H1 (cell line): ENCODE results near the gene GSTCD. TPM values are rescaled to one million over a fixed set of nuclear protein-coding genes. Genes with fewer than 3 reads are reported as not detected.

ENCODE experiments used
- CTCF ChIA-PET: fragments of 300-600 bp; sonication (Branson Sonifier 250); formaldehyde crosslinking; loops from one replicate; lab custom pipeline; 2021; ENCODE audit not compliant: partially characterized antibody; lab: Charles Lee
- POLR2A ChIA-PET: fragments of 300-600 bp; sonication (Branson Sonifier 250); formaldehyde crosslinking; loops from one replicate; lab custom pipeline; 2021; ENCODE audit warnings: inconsistent platforms; ENCODE audit not compliant: partially characterized antibody; lab: Charles Lee
- DNase-seq, 2 experiments: peaks; one replicate each; pipeline versions ENCODE4 v3.0.0 to v3.0.0-alpha.2; 2010 to 2022; ENCODE audit warnings: low spot score in 2 of 2, low read depth in 1 of 2, mixed read lengths in 1 of 2
- FAIRE-seq: peaks from 2 replicates; lab custom pipeline; 2011; peaks lifted over from hg19 to GRCh38; lab: Jason Lieb, UNC
- H2AFZ ChIP-seq: 2 replicates; pipeline ENCODE4 v1.8.1; 2012; ENCODE audit warnings: low read length, inconsistent platforms
- H2AK5ac ChIP-seq: 2 replicates; pipeline ENCODE4 v1.6.1; 2013; ENCODE audit warnings: low read depth, low read length
- H2BK120ac ChIP-seq: replicated peaks from 2 replicates; pipeline ENCODE3; 2013; ENCODE audit warnings: low read depth, low read length, inconsistent platforms
- H2BK12ac ChIP-seq: 2 replicates; pipeline ENCODE4 v1.6.1; 2013; ENCODE audit warnings: low read depth, low read length
- H2BK15ac ChIP-seq: 2 replicates; pipeline ENCODE4 v1.6.1; 2013; ENCODE audit warnings: low read length
- H2BK20ac ChIP-seq: 2 replicates; pipeline ENCODE4 v1.6.1; 2013; ENCODE audit warnings: low read length
- H2BK5ac ChIP-seq: 2 replicates; pipeline ENCODE4 v1.6.1; 2013; ENCODE audit warnings: low read depth, low read length
- H3K14ac ChIP-seq: 2 replicates; pipeline ENCODE4 v1.6.1; 2013; ENCODE audit warnings: inconsistent platforms; ENCODE audit not compliant: insufficient read length
- H3K18ac ChIP-seq: 2 replicates; pipeline ENCODE4 v1.6.1; 2013; ENCODE audit warnings: low read length; ENCODE audit errors: extremely low read depth
- H3K23ac ChIP-seq: 2 replicates; pipeline ENCODE4 v1.6.1; 2013; ENCODE audit warnings: inconsistent platforms; ENCODE audit not compliant: insufficient read length
- H3K23me2 ChIP-seq: 2 replicates; pipeline ENCODE4 v1.6.1; 2013; ENCODE audit warnings: low read depth, low read length
- H3K27ac ChIP-seq: 2 replicates; pipeline ENCODE4 v1.6.1; 2011; ENCODE audit warnings: low read depth, low read length, inconsistent platforms
- H3K27me3 ChIP-seq, 4 experiments: replicated peaks in 1 of 4; 1 replicate in 1 of 4; 2 replicates in 3 of 4; pipeline versions ENCODE4 v1.6.1 to v1.8.1; 2011 to 2013; ENCODE audit warnings: low read length in 3 of 4, mild to moderate bottlenecking in 3 of 4, inconsistent platforms in 2 of 4, mixed read lengths in 2 of 4, moderate library complexity in 1 of 4; ENCODE audit not compliant: control insufficient read depth in 3 of 4, insufficient read depth in 3 of 4; ENCODE audit errors: extremely low read depth in 1 of 4
- H3K36me3 ChIP-seq, 4 experiments: 2 replicates each; pipeline versions ENCODE4 v1.6.1 to v1.8.1; 2011 to 2013; ENCODE audit warnings: mild to moderate bottlenecking in 4 of 4, low read length in 3 of 4, moderate library complexity in 2 of 4, control low read depth in 1 of 4, inconsistent platforms in 1 of 4; ENCODE audit not compliant: insufficient read depth in 4 of 4, control insufficient read depth in 2 of 4
- H3K4ac ChIP-seq: replicated peaks from 2 replicates; pipeline ENCODE3; 2013; ENCODE audit warnings: low read length, low read depth, mixed read lengths, inconsistent platforms; ENCODE audit not compliant: insufficient read length
- H3K4me1 ChIP-seq, 4 experiments: replicated peaks in 1 of 4; 1 replicate in 1 of 4; 2 replicates in 3 of 4; pipeline versions ENCODE4 v1.6.1 to v1.8.1; 2011 to 2013; ENCODE audit warnings: low read length in 3 of 4, inconsistent platforms in 2 of 4, mixed read lengths in 1 of 4; ENCODE audit not compliant: insufficient read depth in 4 of 4, control insufficient read depth in 3 of 4
- H3K4me2 ChIP-seq, 2 experiments: 2 replicates each; pipeline versions ENCODE4 v1.6.1 to v1.8.1; 2011 to 2013; ENCODE audit warnings: low read depth in 2 of 2, low read length in 2 of 2, control low read depth in 1 of 2, inconsistent platforms in 1 of 2, mild to moderate bottlenecking in 1 of 2; ENCODE audit not compliant: insufficient read depth in 1 of 2
- H3K4me3 ChIP-seq, 4 experiments: fragments of 200-600, 300-600 bp in 1 of 4; sonication (generic), shearing (Covaris generic), sonication (Bioruptor Twin) in 1 of 4; 2 replicates each; pipeline versions ENCODE4 v1.5.1 to v1.8.1; 2011 to 2016; ENCODE audit warnings: low read length in 4 of 4, low read depth in 3 of 4, control low read depth in 2 of 4, inconsistent platforms in 2 of 4, mild to moderate bottlenecking in 2 of 4, mixed read lengths in 1 of 4, moderate library complexity in 1 of 4; ENCODE audit not compliant: insufficient read depth in 2 of 4; ENCODE audit errors: extremely low read depth in 1 of 4
- H3K56ac ChIP-seq: replicated peaks from 2 replicates; pipeline ENCODE3; 2013; ENCODE audit warnings: low read depth, mild to moderate bottlenecking, mixed read lengths, low read length, inconsistent platforms; ENCODE audit not compliant: insufficient read length
- H3K79me1 ChIP-seq: 2 replicates; pipeline ENCODE4 v1.6.1; 2013; ENCODE audit warnings: low read depth, low read length, control low read depth
- H3K79me2 ChIP-seq, 2 experiments: 2 replicates each; pipeline versions ENCODE4 v1.6.1 to v1.8.1; 2012 to 2013; ENCODE audit warnings: low read length in 2 of 2, mild to moderate bottlenecking in 2 of 2, inconsistent platforms in 1 of 2; ENCODE audit not compliant: insufficient read depth in 2 of 2, control insufficient read depth in 1 of 2
- H3K9ac ChIP-seq, 4 experiments: replicated peaks in 1 of 4; 1 replicate in 1 of 4; 2 replicates in 3 of 4; pipeline versions ENCODE4 v1.6.1 to v1.8.1; 2011 to 2013; ENCODE audit warnings: low read depth in 3 of 4, low read length in 3 of 4, control low read depth in 2 of 4, mild to moderate bottlenecking in 2 of 4, moderate library complexity in 2 of 4, inconsistent platforms in 1 of 4; ENCODE audit errors: extremely low read depth in 1 of 4
- H3K9me3 ChIP-seq, 2 experiments: 2 replicates each; pipeline versions ENCODE4 v1.6.1 to v1.8.1; 2012 to 2013; ENCODE audit warnings: mild to moderate bottlenecking in 2 of 2, moderate library complexity in 2 of 2, control low read depth in 1 of 2, inconsistent platforms in 1 of 2, low read depth in 1 of 2, low read length in 1 of 2, mixed read lengths in 1 of 2; ENCODE audit not compliant: insufficient read depth in 2 of 2
- H4K20me1 ChIP-seq, 2 experiments: replicated peaks in 1 of 2; 2 replicates each; pipeline versions ENCODE3 to v1.8.1; 2011 to 2013; ENCODE audit warnings: inconsistent platforms in 2 of 2, low read length in 2 of 2, mild to moderate bottlenecking in 1 of 2; ENCODE audit not compliant: insufficient read depth in 2 of 2, control insufficient read depth in 1 of 2
- H4K5ac ChIP-seq: 2 replicates; pipeline ENCODE4 v1.6.1; 2013; ENCODE audit warnings: low read length, low read depth, mixed read lengths, inconsistent platforms; ENCODE audit not compliant: insufficient read length
- H4K8ac ChIP-seq: 2 replicates; pipeline ENCODE4 v1.8.0; 2013; ENCODE audit warnings: mild to moderate bottlenecking, moderate library complexity, low read length, inconsistent platforms; ENCODE audit not compliant: insufficient read depth; ENCODE audit errors: extremely low read depth
- H4K91ac ChIP-seq: replicated peaks from 2 replicates; pipeline ENCODE3; 2013; ENCODE audit warnings: low read length, mixed read lengths, inconsistent platforms; ENCODE audit not compliant: insufficient read length
- CEBPB ChIP-seq: IDR thresholded peaks from 2 replicates; pipeline ENCODE4 v1.6.1; 2012; ENCODE audit warnings: low read depth, low read length
- KDM4A ChIP-seq: IDR thresholded peaks from one replicate; pipeline ENCODE4 v1.7.1; 2012; ENCODE audit warnings: low read depth, mild to moderate bottlenecking, moderate library complexity, low read length, inconsistent platforms; ENCODE audit not compliant: severe bottlenecking
- WGBS, 2 experiments: shearing (Covaris generic) in 1 of 2; methylation state at CpG; one replicate each; pipeline versions ENCODE4 v1.1.6 to v1.1.7; 2013 to 2015; ENCODE audit warnings: low lambda C conversion rate in 2 of 2, mixed read lengths in 2 of 2, inconsistent platforms in 1 of 2, low coverage in 1 of 2, missing lambda C conversion rate in 1 of 2; ENCODE audit not compliant: insufficient replicate concordance in 2 of 2, insufficient coverage in 1 of 2, insufficient read length in 1 of 2; ENCODE audit errors: extremely low coverage in 1 of 2, missing lambda C conversion rate in 1 of 2; 5-methylcytosine and 5-hydroxymethylcytosine counted together
- polyA plus RNA-seq, 7 experiments: library from polyadenylated mRNA; depleted of rRNA in 3 of 7; stranded (reverse) in 5 of 7; unstranded in 2 of 7; fragments of >200 nt in 5 of 7; fragments of 200-250 nt in 2 of 7; gene quantifications; 1 replicate in 5 of 7; 2 replicates in 1 of 7; 4 replicates in 1 of 7; pipeline versions ENCODE4 v1.2.1 to v1.2.3, GENCODE V29; 2011 to 2013; ENCODE audit warnings: missing spikeins in 2 of 7, mixed read lengths in 2 of 7
- total RNA-seq: library from RNA; stranded (reverse); fragmentation: NEBNext Ultra II Directional; extraction: Animal tissue kit (Norgen Biotek cat#: 25700); gene quantifications from 2 replicates; pipeline ENCODE4 v1.2.1, GENCODE V29; 2021

Gene GSTCD
- total and polyA plus RNA-seq, 2 of the 8 experiments (the other 6 are each of a cell fraction or from before 2014, with no cell fraction given), result 8.5 to 24.6 TPM

DNA sequence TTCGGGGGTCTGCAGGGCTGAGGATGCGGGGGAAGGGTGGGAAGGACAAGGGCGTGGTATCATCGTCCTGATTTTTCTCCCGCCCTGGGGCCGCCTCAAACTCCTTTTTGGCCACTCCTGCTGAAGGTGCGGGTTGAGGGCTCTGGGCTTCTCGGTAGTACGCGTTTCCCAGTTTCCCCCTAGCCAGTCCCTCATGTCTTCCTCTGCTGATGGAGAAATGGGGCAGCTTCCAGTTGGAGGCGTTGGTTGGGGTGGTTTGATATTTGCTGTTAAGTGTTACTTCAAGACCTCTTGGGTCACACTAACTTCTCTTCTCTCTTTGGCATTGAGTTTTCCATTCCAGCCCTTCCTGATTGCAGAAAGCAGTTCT, 482 bp downstream of the GSTCD start:
- peak overlapping the region; percentile 89; the same call in 1 of the 2 replicates for H2BK5ac ChIP-seq
- FAIRE-seq (no peak), DNase-seq (no peak)
- H2AK5ac ChIP-seq, result no peak overlapping the region
- 1% methylated on average over 9 of the region's 11 CpGs; no CpG with 5 or more reads in 1 of the 2 experiments for WGBS, 2 experiments
- peak overlapping the region; percentile 89 to 93 (median 92) for H3K4me3 ChIP-seq
- H3K4me2 ChIP-seq, result peak overlapping the region; percentile 70 to 78
- H4K20me1 ChIP-seq, result peaks cover 0 to 6% of the 10 kb centered on the region in 2 experiments
- no peak overlapping the region for H4K5ac ChIP-seq
- H3K23me2 ChIP-seq, result peaks cover 2% of the 10 kb centered on the region
- no peak for TF ChIP-seq CEBPB
- peak; percentile 13 for TF ChIP-seq KDM4A
- H3K4ac ChIP-seq, result peak overlapping the region; percentile 8
- CTCF ChIA-PET, result interaction anchor here (0.7 to 1.5 kb wide), 4 partner anchors 10 to 58 kb away, joined by 3 to 4 read pairs (median 4); no protein-coding TSS in a partner anchor
- 0 out of 2 replicates have a peak, but pooled peaks cover 3% of the 10 kb centered on the region for H3K79me1 ChIP-seq
- no peak overlapping the region for H3K23ac ChIP-seq
- H3K9me3 ChIP-seq, result no peaks in the 10 kb centered on the region
- peaks cover 0 to 52% of the 10 kb centered on the region in 2 experiments; a peak in 3 of 4 replicates for H3K79me2 ChIP-seq
- peak overlapping the region; percentile 94 for H3K27ac ChIP-seq
- no peak overlapping the region for H4K91ac ChIP-seq
- H2BK15ac ChIP-seq, result no peak overlapping the region
- 0 out of 7 replicates have a peak, but pooled peaks cover 0 to 2% (median under 1%) of the 10 kb centered on the region in 4 experiments for H3K4me1 ChIP-seq
- H2BK120ac ChIP-seq, result no peak overlapping the region
- H2BK12ac ChIP-seq, result no peak overlapping the region
- H3K9ac ChIP-seq, result peak overlapping the region; percentile 89 to 93 (median 92)
- no peaks in the 10 kb centered on the region for H3K27me3 ChIP-seq
- no peaks in the 10 kb centered on the region; a peak in 1 of 8 replicates for H3K36me3 ChIP-seq
- H2BK20ac ChIP-seq, result no peak overlapping the region
- H3K18ac ChIP-seq, result 0 out of 2 replicates have a peak overlapping the region, but pooled peaks have one; percentile 6
- peak overlapping the region; percentile 72 for H2AFZ ChIP-seq
- POLR2A ChIA-PET, result interaction anchor here (0.7 to 1.2 kb wide), 3 partner anchors 9 to 57 kb away, joined by 3 to 5 read pairs (median 4); no protein-coding TSS in a partner anchor
- peak overlapping the region; percentile 8 for H3K56ac ChIP-seq
- no peak overlapping the region for H3K14ac ChIP-seq
- H4K8ac ChIP-seq, result peak overlapping the region; percentile 97; the same call in 1 of the 2 replicates
